IPS-18c (cell line): ENCODE results near the gene HSF5.

Experiments used
- H3K4me3 ChIP-seq: 2 replicates; pipeline ENCODE4 v1.7.0; 2013; ENCODE audit warnings: low read depth, mild to moderate bottlenecking, low read length, moderate library complexity; ENCODE audit not compliant: insufficient read depth
- H3K9me3 ChIP-seq: one replicate; pipeline ENCODE4 v1.6.1; 2013; ENCODE audit warnings: mild to moderate bottlenecking, low read length, moderate library complexity; ENCODE audit not compliant: control insufficient read depth, insufficient read depth

Gene HSF5

DNA sequence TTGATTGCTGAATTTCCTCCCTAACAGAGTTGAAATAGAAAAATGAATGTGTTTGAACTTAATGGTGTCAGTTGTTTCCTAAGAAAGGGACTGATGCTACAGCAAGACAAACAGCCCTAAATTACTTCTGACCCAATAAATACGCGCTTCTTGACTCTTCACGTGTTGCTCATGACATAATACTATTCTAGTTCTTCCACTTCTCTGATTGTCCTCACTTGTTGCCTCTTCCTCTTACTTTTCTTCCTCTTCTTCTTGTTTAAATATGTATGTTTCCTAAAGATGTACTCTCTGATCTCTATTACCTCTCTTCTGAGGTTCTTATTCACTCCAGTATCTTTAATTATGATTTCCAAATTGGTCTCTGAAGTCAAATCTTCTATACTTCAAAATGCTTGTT lies 103.3 kb downstream of the HSF5 start:
- H3K4me3 ChIP-seq: no peak overlapping the region
- no peaks in the 10 kb centered on the region for H3K9me3 ChIP-seq

DNA sequence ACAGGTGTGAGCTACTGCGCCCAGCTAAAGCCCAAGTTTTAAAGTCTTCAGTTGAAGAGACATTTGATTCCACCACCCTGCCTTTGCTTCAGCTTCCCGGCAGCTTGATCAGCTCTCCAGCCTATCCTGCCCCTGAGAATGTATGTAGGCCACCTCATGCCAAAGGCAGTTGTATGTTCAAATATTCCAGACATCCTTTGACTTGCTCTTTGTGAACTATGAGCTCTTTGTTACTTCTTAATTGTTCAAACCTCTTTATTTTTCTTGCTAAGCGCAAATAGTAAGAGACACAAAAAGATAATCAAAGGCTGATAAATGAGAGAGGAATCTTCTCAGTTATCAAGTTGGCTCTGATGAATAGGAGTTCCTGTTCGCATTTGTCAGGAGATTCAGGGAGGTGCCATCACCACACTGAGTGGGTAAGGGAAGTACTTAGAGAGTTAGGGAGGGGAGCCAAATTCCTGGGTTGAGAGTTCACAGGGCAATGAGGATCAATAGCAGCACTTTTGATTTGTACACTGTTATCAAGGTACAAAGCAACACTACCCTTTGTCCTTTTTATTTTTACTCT lies 104.2 kb downstream of the HSF5 start:
- no peaks in the 10 kb centered on the region for H3K9me3 ChIP-seq
- no peak overlapping the region for H3K4me3 ChIP-seq

DNA sequence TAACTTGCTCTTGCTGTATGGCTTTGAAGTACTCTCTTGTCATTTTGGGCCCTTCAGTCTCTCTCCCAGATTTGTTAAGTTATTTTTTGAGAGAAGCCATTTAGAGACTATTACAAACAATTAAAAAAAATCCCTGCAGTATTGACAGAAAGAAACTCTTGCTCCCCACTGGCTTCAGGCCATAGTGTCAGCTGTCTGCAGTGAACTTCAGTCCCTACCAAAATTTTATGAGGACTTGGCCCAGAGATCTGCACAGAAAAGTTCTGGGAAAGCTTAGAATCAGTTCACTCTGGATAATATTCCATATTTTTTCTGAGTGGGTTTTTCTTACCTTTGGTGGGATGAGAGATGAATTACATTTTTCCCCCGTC lies 105.4 kb downstream of the HSF5 start:
- H3K4me3 ChIP-seq: no peak overlapping the region
- no peaks in the 10 kb centered on the region for H3K9me3 ChIP-seq

DNA sequence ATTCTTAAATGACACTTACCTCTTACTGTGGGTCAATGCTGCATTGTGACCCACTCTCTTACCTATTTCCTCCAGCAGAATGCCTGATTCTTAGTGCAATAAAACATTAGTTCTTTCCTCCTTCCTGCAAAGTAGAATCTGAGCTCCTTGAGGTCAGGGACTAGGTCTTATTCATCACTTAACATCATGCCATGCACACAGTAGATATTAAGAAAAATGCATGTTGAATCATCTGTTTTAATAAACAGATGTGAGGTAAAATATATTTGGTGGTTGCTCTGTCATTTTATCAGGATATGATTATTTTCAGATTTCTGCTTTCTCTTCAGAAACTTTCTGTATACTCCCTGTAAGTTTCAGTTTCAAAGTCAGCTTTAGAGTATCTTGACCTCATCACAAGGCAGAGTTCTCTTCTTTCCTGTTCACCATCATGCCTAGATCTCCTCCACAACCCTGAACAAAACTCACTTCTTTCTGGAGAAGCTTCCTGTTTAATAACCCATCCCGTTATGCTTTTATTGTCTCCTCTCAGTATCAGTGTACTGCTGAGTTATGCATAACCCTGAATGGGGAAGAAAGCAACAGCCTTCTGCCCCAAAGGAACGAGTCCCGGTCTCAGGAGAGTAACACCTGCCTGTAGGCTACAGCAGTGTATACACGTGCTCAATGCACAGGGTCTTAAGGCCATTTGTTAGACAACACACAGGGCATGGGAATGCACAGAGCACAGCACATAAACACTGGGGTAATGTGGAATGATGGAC lies 105.9 kb downstream of the HSF5 start:
- no peaks in the 10 kb centered on the region for H3K9me3 ChIP-seq

DNA sequence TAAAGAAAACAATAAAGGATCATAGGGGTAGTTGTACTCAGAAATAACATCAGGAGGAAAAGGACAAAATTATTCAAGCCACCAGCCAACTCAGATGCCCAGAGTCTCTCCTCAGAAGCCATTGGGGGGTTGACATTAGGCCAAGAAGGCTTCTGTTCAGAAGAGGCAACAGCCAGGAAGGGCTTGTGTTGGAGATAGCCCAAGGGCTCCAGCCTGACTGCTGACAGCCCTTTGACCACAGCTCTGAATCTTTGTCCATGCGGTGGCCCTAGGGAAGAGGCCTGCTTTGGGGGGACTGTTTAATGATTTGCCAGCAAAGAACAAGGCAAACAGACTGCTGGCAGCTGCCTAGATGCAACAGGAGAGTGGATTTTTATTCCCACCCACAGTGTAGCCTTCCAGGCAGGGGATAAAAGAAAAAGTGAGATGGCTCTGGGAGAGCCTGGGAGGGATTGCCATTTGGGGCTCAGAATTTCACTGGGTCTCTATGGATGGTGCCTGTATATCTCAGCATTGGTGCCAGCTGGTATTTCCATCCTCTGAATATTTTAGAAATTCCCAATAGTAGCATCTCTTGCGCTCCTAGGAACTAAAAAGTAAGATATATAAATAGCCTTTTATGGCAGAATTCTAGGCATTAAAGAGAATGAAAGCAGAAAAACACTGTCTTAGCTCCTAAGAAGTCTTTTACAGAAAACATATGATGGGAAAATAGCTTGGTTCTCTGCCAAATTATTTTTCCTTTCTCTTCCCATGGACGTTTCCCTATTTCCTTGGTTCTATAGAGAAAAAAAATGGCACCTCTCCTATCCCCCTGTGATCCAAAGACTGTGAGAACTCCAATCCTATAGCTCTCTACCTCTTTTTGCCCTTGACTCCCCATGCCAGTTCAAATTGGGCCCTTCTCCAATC lies 106.8 kb downstream of the HSF5 start:
- no peaks in the 10 kb centered on the region for H3K9me3 ChIP-seq
- H3K4me3 ChIP-seq: no peak overlapping the region

More for the DNA sequence above, 105.9 kb downstream of the HSF5 start:
- H3K4me3 ChIP-seq: no peak overlapping the region

DNA sequence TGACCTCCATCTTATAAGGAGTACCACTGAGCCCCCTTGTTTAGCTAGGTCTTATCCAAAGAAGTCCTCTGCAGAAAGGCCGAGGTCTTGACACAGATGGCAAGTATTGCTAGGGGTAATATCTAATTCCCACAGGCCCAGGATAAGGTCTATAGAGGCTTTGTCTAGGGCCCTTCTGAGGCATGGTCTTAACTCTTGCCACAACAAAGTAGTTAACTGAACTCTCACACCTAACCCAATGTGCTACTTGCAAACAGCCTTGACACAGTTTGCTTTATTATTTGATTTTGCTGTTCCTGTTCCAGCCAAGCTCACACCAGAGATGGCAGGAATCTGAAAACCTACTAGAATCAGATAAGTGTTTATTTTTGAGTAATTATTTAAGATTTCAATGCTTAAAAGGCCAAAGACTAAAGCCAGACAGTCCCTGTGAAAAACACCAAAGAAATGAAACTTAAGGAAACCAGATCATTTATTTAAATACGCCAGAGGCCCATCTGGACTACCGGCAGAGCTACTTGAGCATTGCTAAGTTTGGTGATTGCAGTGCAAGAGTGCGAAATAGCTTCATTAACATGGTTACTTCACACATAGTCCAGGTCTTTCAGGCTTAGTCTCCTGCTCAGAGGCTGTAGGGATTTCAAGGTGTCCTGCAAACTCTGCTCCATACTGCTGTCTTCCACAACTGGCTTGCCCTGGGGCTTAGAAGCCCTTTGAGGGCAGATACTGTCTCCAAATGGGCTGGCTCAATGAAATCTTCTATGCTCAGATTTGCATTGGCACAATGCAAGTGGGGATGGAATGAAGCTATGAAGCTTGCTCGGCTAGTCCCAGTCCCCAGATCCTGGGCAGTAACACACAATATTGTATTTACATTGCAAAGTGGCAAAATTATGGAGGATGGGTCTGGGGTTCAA lies 107.7 kb downstream of the HSF5 start:
- Histone ChIP-seq H3K9me3 (no peaks in the 10 kb centered on the region), H3K4me3 (no peak overlapping the region)

DNA sequence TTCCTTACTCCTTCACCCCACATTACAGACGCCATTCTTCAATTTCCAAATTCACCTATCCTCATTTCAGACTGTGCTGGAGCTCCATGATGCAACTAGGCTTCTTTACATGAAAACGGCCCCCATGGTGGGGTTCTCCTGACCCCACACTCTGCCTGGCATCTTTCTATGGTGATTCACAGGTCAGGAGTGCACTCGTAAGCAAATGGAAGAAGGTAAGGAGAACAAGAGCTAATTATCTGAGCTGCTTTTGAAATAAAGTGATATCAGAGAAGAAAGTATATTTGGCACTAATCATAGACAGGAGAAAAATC lies 108.7 kb downstream of the HSF5 start:
- H3K4me3 ChIP-seq: no peak overlapping the region
- no peaks in the 10 kb centered on the region for H3K9me3 ChIP-seq

DNA sequence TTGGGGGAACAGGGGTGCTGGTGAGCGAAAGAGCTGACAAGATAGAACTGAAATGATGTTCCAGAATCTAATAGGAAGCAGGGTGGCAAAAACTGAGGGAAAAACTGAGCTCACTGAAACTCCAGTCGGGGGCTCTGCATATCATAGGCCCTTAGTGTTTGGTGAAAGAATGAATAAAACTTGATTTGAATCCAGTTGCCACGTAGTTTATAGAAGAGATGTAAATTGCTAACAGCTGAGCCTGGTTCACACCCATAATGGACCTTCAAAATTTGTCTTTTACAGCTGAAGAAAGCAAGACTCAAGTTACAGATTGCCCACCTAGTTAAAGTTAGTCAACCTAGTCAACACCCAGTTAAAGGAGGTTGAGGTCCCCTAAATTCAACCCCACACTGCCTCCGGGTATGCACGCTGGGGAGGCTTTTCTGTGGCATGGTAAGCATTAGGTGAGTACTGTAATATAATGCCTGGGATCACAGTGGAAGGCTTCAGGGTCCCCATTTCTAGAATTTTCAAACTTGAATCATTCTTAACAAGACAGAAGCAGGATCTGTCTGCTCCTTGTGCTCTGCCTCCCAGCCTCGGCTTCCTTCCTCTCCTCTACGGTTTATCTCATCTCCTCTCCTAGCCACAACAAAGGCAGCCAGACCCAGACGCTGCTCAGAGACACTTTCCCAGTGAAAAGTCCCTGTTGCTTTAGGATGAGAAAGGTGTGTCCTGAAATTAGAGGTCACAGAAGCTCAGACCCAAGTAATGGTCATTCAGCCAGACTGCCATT lies 109.3 kb downstream of the HSF5 start:
- Histone ChIP-seq H3K9me3 (no peaks in the 10 kb centered on the region), H3K4me3 (no peak overlapping the region)

DNA sequence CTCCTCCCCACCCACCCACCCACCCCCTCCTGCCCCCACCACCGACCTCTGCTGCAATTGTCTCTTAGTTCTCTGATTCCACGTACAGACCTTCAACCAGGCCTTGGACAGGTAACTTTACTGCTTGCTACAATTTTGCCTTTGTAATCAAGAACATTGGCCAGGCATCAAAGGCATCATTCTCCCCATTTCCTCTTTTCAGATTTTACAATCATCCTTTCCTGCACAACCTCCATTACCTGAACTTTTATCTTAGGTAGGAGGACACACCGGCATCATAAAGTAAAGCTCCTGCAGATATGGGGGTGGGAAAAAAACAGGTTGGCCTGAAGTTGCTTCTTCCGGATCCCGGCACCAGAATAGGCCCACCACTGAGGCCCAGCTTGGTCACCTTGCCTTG lies 110.5 kb downstream of the HSF5 start:
- Histone ChIP-seq H3K9me3 (no peaks in the 10 kb centered on the region), H3K4me3 (no peak overlapping the region)

DNA sequence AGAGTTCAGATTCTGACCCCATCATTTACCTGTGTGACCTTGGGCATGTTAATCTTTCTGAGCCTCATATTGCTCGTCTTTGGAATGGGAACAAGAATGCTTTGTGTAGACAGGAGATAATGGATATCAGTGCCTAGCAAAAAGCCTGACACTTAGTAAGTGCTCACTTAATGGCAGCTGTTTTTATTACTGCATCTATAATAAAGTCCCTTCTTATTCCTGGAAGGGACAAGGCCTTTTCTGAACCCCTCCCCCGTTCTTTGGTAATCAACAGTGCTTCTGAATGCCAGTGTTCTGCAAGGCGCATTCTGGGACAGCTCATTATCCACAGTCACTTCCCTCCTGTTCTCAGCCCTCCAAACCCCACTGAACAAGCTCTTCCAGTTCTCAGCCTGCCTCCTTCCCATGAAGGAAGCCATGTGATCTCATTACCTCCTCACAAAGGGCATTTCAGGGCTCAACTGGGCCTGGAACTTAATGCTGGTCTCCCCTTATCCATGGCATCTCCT lies 111.1 kb downstream of the HSF5 start:
- H3K4me3 ChIP-seq: no peak overlapping the region; the same call in 1 of the 2 replicates

DNA sequence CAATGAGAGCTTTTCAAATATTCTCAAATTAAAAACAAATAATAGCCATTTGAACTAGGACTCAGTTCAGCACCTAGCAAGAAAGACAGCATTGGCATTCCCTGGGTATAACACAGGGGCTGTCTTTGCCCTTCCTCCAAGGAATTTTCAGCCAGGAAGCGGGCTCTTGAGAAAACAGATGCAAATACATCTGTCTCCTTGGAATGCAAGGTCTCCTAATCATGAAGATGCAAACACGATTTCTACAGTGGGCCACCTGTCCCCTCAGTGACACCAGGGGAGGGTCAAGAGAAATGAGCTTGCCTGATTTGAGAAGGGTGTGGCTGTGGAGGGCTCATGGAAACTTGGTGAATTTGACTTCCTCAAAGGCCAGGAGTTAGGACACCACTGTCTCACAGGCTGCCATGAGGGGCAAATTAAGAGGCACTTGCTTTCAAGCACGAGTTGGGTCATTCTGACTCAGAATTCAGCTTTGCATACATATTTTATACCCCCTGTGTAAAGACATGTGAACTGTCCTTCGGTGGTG lies 111.7 kb downstream of the HSF5 start:
- H3K4me3 ChIP-seq: no peak overlapping the region
- no peaks in the 10 kb centered on the region for H3K9me3 ChIP-seq

More for the DNA sequence above, 111.1 kb downstream of the HSF5 start:
- no peaks in the 10 kb centered on the region for H3K9me3 ChIP-seq

DNA sequence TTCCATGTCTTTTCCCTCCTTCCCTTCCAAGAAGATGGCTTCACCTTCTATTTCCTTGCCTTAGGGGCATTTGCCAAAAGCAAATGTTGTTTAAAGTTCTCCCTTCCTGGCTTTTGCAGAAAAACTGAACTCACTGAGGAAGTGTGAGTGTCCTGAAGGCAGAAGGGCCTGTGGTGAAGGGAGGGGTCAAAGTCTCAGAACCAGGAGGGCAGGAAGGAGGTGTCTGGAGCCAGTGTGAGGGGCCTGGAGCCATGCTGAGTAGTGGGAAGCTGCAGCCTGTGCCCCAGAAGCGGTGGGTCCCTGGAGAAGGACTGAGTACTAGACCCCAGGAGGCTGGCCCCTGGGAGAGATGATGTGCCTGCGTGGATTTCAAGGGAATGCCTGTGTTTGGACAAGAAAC lies 112.4 kb downstream of the HSF5 start:
- Histone ChIP-seq H3K9me3 (no peaks in the 10 kb centered on the region), H3K4me3 (no peak overlapping the region)

DNA sequence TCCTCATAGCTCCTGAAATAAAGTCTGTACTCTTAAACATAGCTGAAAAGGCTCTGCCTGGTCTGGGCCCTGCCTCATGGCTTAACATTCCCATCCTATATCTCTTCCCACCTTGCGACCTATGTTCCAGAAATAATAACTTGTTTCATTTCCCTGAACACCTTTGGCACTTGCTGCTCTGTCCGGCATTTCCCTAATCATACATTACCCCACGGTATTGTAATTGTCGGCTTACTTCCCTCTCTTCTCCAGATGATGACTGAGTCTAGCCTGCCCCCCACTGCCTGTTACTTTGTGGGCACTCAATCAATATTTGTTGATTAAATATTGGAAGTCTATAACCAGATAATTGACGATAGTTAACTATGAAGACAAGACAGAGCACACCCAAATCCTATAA lies 113.0 kb downstream of the HSF5 start:
- no peak overlapping the region for H3K4me3 ChIP-seq
- no peaks in the 10 kb centered on the region for H3K9me3 ChIP-seq

DNA sequence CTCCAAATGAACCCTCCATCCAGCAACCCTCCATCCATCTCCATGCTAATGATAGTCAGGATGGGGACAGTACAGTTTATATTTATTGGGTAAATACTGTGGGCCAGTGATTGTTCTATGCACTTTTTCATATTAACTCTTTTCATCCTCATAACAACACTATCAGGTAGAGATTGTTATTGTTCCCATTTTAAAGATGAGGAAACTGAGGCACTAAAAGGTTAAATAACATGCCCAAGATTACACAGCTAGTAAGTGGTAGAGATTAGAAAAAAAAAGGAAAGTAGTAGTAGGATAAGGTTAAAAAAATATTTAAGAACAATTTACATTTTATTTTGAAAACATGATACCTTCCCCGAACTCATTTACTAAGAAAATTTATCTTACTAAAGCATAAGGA lies 114.3 kb downstream of the HSF5 start:
- Histone ChIP-seq H3K9me3 (no peaks in the 10 kb centered on the region), H3K4me3 (no peak overlapping the region)

DNA sequence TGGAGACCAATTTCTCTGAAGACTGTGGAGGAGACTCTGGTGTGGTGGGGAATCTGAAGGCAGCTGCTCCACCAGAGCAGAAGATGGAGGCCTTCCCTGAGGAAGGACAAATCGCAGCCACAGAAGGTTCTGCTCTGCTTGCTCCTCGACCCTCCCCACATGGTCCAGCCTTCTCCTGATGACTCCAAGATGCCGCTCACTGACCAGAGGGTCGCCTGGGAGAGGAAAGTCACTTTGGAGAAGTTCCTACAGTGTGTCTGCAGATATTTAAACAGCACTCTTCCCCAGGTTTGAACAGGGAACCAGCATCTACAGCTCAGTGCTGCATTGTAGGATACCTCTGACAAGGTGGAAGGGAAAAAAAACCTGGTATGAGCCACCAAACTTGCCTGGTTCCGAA lies 115.2 kb downstream of the HSF5 start:
- Histone ChIP-seq H3K9me3 (no peaks in the 10 kb centered on the region), H3K4me3 (no peak overlapping the region)

DNA sequence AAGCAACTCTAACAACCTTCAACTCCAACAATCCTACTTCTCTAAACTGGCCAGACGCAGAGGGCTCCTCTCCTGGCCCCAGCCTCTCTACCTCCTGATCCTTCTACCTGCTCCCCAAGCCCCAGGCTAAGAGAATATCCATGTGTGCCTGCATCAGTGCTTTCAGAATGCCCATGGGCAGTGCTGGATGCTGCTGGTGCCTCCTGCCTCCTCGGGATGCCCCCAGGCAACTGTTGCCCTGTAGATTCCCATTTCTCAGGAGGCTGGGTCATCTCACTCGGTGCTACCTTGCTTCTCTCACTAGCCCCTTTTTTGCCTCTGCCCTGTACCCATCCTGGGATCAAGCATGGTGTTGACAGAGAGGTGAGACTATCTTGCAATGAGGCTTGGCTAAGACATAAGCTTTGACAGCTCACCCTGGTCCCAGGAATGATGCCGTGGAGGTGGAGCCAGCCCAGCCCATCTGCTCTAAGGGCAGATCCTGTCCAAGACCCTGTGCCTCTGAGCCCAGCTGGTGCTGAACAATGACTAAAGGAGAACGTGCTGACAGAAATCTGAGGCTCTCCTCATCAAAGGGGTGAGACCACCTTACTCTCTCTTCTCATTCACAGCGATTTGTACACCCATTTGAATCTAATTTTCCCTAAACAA lies 116.8 kb downstream of the HSF5 start:
- no peaks in the 10 kb centered on the region for H3K9me3 ChIP-seq
- H3K4me3 ChIP-seq: no peak overlapping the region
